Activated T-cell treated with anti-CD3 and anti-CD28 coated beads, Interleukin-2, amount 50 U/mL, for 72 hours (primary cell): ENCODE measurements around the gene SERTAD3. TPM values are rescaled to one million over a fixed set of nuclear protein-coding genes. Genes with fewer than 3 reads are reported as not detected.
"Not testable (repeated sequence)": the region's sequence is repeated elsewhere in the genome, so short reads cannot be mapped to it uniquely, and the experiment has no call there.

Source experiments
- ATAC-seq, 2 donors: fragments of 150-1000 bp; cut with Tn5 transposase; replicated peaks in 1 of 2; 2 replicates each; pipeline ENCODE4 v1.10.0; 2021; ENCODE audit warnings: moderate library complexity in 2 of 2, mild to moderate bottlenecking in 1 of 2
- DNase-seq, 2 donors: peaks; one replicate each; pipeline ENCODE4 v3.0.0; 2021 to 2022; ENCODE audit warnings: mixed read lengths in 1 of 2
- H3K27ac Mint-ChIP-seq: one replicate; pipeline ENCODE4 v1.8.0; 2022; ENCODE audit warnings: mild to moderate bottlenecking, moderate library complexity, mixed read lengths
- H3K27me3 Mint-ChIP-seq: one replicate; pipeline ENCODE4 v1.8.0; 2022; ENCODE audit warnings: low read depth, mixed read lengths
- H3K36me3 Mint-ChIP-seq, 2 donors: one replicate each; pipeline ENCODE4 v1.8.0; 2022; ENCODE audit warnings: mixed read lengths in 2 of 2, mild to moderate bottlenecking in 1 of 2; ENCODE audit not compliant: insufficient read depth in 2 of 2
- H3K4me1 Mint-ChIP-seq: one replicate; pipeline ENCODE4 v1.8.0; 2022; ENCODE audit warnings: low read depth, mixed read lengths
- H3K4me3 Mint-ChIP-seq, 2 donors: one replicate each; pipeline ENCODE4 v1.8.0; 2022; ENCODE audit warnings: mild to moderate bottlenecking in 2 of 2, mixed read lengths in 2 of 2, moderate library complexity in 2 of 2
- H3K9me3 Mint-ChIP-seq, 2 donors: one replicate each; pipeline ENCODE4 v1.8.0; 2022; ENCODE audit warnings: mixed read lengths in 2 of 2
- total RNA-seq, 2 donors: library from RNA; stranded (reverse); gene quantifications; one replicate each; pipeline ENCODE4 v1.2.3, GENCODE V29; 2022

Gene SERTAD3
- total RNA-seq, 2 donors from 2014 or later: 12.6 to 16.3 TPM

- H3K9me3 Mint-ChIP-seq: no peaks in the 10 kb centered on the region
- H3K27ac Mint-ChIP-seq: peak within 1 kb of the TSS; percentile 77
- peaks cover 14% of the 10 kb centered on the region for H3K27me3 Mint-ChIP-seq
- H3K36me3 Mint-ChIP-seq: peaks cover 4 to 5% of the 10 kb centered on the region in 2 donors
- H3K4me3 Mint-ChIP-seq: peak within 1 kb of the TSS; percentile 84 to 92
- DNase-seq (peak; percentile 100), ATAC-seq (peak; percentile 81 to 84)
- peaks cover 47% of the 10 kb centered on the region for H3K4me1 Mint-ChIP-seq
Measured at GRCh38 chr19:40465557-40466218, 21.6 kb upstream of the SERTAD3 start, which contains the start of gene BLVRB. TSS of gene BLVRB (minus strand) at chr19:40465745. CDS start at chr19:40465688, 57 bp downstream.

- peak overlapping the region; percentile 84 to 92 for H3K4me3 Mint-ChIP-seq
- ATAC-seq (peak; percentile 2 to 3), DNase-seq (peak; percentile 60 to 61)
- peak overlapping the region; percentile 77 for H3K27ac Mint-ChIP-seq
- peaks cover 14% of the 10 kb centered on the region for H3K27me3 Mint-ChIP-seq
- peaks cover 47% of the 10 kb centered on the region for H3K4me1 Mint-ChIP-seq
- H3K9me3 Mint-ChIP-seq: no peaks in the 10 kb centered on the region
- H3K36me3 Mint-ChIP-seq: peaks cover 4 to 5% of the 10 kb centered on the region in 2 donors
Measured at GRCh38 chr19:40465025-40465556, 21.0 kb upstream of the SERTAD3 start.

- DNase-seq (peak; percentile 66 to 76), ATAC-seq (no peak)
- Mint-ChIP-seq H3K36me3 (peaks cover 4 to 5% of the 10 kb centered on the region in 2 donors), H3K4me3 (peak overlapping the region; percentile 84 to 92), H3K27me3 (peaks cover 14% of the 10 kb centered on the region), H3K27ac (no peak overlapping the region), H3K9me3 (no peaks in the 10 kb centered on the region), H3K4me1 (peaks cover 47% of the 10 kb centered on the region)
Measured at GRCh38 chr19:40464059-40465024, 20.2 kb upstream of the SERTAD3 start.

- not testable (repeated sequence) for H3K27ac Mint-ChIP-seq
Measured at GRCh38 chr19:40463587-40464037, 19.5 kb upstream of the SERTAD3 start.

GRCh38 chr19:40461669-40462221 lies 17.6 kb upstream of the SERTAD3 start:
- Mint-ChIP-seq H3K27ac (no peak overlapping the region), H3K36me3 (peaks cover 4 to 5% of the 10 kb centered on the region in 2 donors), H3K4me3 (no peak overlapping the region), H3K4me1 (peaks cover 46% of the 10 kb centered on the region), H3K27me3 (peaks cover 7% of the 10 kb centered on the region), H3K9me3 (no peaks in the 10 kb centered on the region)
- DNase-seq (no peak), ATAC-seq (no peak)

More at GRCh38 chr19:40463587-40464037, 19.5 kb upstream of the SERTAD3 start:
- H3K27me3 Mint-ChIP-seq: peaks cover 12% of the 10 kb centered on the region
- H3K4me3 Mint-ChIP-seq: peak overlapping the region; percentile 32 to 61
- not testable (repeated sequence) for H3K36me3 Mint-ChIP-seq, ATAC-seq, H3K9me3 Mint-ChIP-seq
- DNase-seq: peak in 1 of 2 donors; percentile 12
- peaks cover 47% of the 10 kb centered on the region for H3K4me1 Mint-ChIP-seq

- DNase-seq: no peak
- Mint-ChIP-seq H3K4me3 (no peak overlapping the region), H3K27ac (no peak overlapping the region), H3K9me3 (no peaks in the 10 kb centered on the region), H3K36me3 (no peaks in the 10 kb centered on the region), H3K27me3 (no peaks in the 10 kb centered on the region), H3K4me1 (peaks cover 33% of the 10 kb centered on the region)
- ATAC-seq: no peak
Measured at GRCh38 chr19:40460185-40460584, 16.1 kb upstream of the SERTAD3 start.

GRCh38 chr19:40458597-40458974 lies 14.5 kb upstream of the SERTAD3 start:
- H3K36me3 Mint-ChIP-seq: no peaks in the 10 kb centered on the region
- H3K27ac Mint-ChIP-seq: no peak overlapping the region
- peaks cover 17% of the 10 kb centered on the region for H3K4me1 Mint-ChIP-seq
- DNase-seq: no peak
- no peaks in the 10 kb centered on the region for H3K9me3 Mint-ChIP-seq
- no peak for ATAC-seq
- no peaks in the 10 kb centered on the region for H3K27me3 Mint-ChIP-seq
- H3K4me3 Mint-ChIP-seq: no peak overlapping the region

GRCh38 chr19:40457953-40458596 lies 13.9 kb upstream of the SERTAD3 start:
- ATAC-seq: no peak
- Mint-ChIP-seq H3K4me3 (no peak overlapping the region), H3K36me3 (no peaks in the 10 kb centered on the region)

GRCh38 chr19:40457048-40457447 lies 12.9 kb upstream of the SERTAD3 start:
- DNase-seq: no peak
- no peaks in the 10 kb centered on the region for H3K27me3 Mint-ChIP-seq
- peaks cover 7% of the 10 kb centered on the region for H3K4me1 Mint-ChIP-seq
- H3K36me3 Mint-ChIP-seq: no peaks in the 10 kb centered on the region
- no peak for ATAC-seq
- no peak overlapping the region for H3K27ac Mint-ChIP-seq
- no peak overlapping the region for H3K4me3 Mint-ChIP-seq
- H3K9me3 Mint-ChIP-seq: no peaks in the 10 kb centered on the region

More at GRCh38 chr19:40457953-40458596, 13.9 kb upstream of the SERTAD3 start:
- Mint-ChIP-seq H3K27ac (no peak overlapping the region), H3K4me1 (peaks cover 12% of the 10 kb centered on the region), H3K27me3 (no peaks in the 10 kb centered on the region), H3K9me3 (no peaks in the 10 kb centered on the region)
- no peak for DNase-seq

GRCh38 chr19:40453943-40454342 lies 9.8 kb upstream of the SERTAD3 start:
- H3K27ac Mint-ChIP-seq, H3K9me3 Mint-ChIP-seq, H3K4me3 Mint-ChIP-seq, H3K36me3 Mint-ChIP-seq, H3K4me1 Mint-ChIP-seq, ATAC-seq, H3K27me3 Mint-ChIP-seq, DNase-seq: not testable (repeated sequence)

GRCh38 chr19:40453151-40453735 lies 9.1 kb upstream of the SERTAD3 start:
- no peak overlapping the region for H3K4me3 Mint-ChIP-seq
- no peaks in the 10 kb centered on the region for H3K4me1 Mint-ChIP-seq
- ATAC-seq: no peak
- peaks cover 0 to 4% of the 10 kb centered on the region in 2 donors for H3K36me3 Mint-ChIP-seq
- no peak for DNase-seq
- H3K27me3 Mint-ChIP-seq: no peaks in the 10 kb centered on the region
- H3K27ac Mint-ChIP-seq: no peak overlapping the region
- H3K9me3 Mint-ChIP-seq: no peaks in the 10 kb centered on the region

GRCh38 chr19:40452016-40452415 lies 7.9 kb upstream of the SERTAD3 start:
- Mint-ChIP-seq H3K9me3 (no peaks in the 10 kb centered on the region), H3K27ac (no peak overlapping the region), H3K4me3 (no peak overlapping the region), H3K4me1 (no peaks in the 10 kb centered on the region), H3K27me3 (no peaks in the 10 kb centered on the region), H3K36me3 (peaks cover 0 to 4% of the 10 kb centered on the region in 2 donors)
- no peak for ATAC-seq
- DNase-seq: no peak
